ENCODE results near the gene SLC7A7.
"Not testable (repeated sequence)": the region's sequence is repeated elsewhere in the genome, so short reads cannot be mapped to it uniquely, and the experiment has no call there.

SLC7A7 gene

DNA sequence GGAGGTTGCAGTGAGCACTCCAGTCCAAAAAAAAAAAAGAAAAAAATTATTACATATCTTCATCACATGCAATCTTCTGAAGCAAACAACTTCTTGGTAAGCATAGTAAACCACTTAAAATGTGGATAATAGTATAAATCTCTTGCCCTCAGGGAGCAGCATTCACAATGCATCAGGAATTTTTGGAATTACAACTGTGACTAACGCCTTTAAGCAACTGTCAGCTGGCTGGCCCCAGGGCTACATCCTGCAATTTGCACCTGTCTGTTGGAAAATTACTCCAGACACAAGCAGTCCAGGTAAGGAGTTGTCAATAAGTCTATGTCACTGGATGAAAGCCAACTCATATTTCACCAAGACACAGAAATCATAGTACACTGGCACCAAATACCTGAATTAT, 5.5 kb upstream of the SLC7A7 start:
- DNase-seq = no peak

DNA sequence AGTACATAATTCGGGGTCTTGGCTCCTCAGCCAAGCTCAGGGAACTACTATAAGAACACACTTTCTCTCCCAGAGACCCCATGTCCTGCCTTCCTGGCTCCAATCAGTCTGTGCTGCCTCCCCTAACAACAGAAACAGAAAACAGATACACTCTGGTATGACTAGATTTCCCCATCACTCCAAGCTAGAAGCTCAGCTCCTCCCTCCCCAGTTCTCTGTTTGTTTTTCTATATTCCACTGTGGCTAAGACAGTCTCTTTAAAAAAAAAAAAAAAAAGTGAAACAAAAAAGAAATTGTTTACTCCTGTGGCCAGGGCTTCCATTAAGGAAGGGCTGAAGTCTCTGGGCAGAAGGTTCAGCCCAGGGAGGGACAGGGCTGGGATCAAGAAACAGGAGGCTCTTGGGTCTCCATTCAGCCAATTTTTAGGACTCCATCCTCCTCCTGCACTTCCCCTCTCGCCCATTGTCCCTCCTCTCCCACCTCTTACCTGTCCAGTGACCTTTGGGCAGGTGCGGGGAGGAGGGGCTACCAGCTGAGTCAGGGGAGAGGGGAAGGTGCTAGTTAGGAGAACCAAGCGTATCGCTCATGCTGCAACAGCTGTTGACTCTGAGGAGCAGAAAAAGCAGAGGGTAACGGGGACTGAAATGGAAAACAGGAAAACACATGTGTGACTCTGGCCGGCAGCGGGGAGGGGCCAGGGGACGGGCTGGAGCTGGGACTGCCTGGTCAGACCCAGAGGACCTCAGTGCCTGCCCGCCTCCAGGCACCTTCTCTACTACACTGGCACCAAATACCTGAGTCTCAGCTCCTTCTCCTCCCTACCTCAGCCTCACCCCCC, 4.1 kb upstream of the SLC7A7 start:
- DNase-seq = peak in 1 of 2 donors; percentile 14

DNA sequence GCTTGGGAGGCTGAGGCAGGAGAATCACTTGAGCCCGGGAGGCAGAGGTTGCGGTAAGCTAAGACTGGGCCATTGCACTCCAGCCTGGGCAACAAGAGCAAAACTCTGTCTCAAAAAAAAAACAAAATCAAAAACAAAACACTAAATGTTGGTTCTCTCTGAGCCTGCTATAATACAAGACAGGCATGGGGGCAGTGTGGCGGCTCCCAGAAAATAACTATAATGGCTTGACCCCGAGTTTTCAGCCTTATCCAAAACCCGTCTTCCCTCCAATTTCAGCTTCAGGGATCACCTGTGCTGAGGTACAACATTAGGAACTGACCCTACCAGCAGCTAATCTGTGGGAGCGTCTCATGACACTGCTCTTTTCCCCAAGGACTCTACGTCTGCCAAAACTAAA, 862 bp downstream of the SLC7A7 start:
- no peak for DNase-seq

DNA sequence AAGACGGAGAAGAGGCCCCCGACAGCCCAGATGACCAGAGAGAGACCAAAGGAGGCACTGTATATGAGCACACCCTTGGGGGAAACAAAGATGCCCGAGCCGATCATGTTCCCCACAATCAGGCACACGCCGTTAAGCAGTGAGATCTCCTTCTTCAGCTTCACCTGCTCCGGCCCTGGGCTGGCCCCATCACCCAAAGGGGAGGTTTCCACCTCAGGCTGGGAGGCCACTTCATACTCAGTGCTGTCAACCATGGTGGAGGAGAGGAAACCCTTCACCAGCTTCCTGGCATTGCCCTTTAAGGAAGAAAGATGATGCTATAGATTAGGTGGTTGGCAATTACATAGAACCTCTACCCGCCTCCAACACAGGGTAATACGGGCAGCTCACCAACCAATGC, 2.1 kb downstream of the SLC7A7 start:
- no peak for DNase-seq

DNA sequence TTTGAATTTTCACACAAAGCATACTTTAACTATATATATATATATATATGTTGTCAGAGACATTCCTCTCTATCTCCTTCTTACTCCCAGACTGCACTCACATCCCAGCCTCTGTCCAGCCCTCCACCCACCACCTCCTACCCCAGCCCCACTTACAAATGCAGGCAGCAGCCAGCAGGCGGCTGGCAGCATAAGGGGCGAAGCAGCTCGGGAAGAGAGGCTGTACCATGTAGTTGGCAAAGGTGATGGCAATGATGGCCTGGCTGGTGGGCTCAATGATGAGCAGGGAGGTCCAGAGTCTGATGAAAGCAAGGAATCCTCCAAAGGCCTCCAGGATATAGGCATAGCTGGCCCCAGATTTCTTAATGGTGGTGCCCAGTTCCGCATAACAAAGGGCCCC, 2.5 kb downstream of the SLC7A7 start:
- no peak for DNase-seq

DNA sequence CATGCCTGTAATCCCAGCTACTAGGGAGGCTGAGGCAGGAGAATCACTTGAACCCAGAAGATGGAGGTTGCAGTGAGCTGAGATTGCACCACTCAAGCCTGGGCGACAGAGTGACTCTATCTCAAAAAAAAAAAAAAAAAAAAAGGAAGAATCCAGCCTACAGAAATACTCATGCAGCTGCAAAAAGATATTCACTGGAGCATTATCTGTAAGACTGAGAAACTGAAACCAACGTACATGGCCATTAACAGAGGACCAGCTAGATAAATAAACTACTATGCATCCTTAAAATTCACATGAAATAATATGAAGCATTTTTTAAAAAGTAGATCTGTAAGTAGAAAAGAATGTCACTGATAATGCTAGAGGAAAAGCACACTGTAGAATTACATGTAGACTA, 3.5 kb downstream of the SLC7A7 start:
- DNase-seq = no peak

DNA sequence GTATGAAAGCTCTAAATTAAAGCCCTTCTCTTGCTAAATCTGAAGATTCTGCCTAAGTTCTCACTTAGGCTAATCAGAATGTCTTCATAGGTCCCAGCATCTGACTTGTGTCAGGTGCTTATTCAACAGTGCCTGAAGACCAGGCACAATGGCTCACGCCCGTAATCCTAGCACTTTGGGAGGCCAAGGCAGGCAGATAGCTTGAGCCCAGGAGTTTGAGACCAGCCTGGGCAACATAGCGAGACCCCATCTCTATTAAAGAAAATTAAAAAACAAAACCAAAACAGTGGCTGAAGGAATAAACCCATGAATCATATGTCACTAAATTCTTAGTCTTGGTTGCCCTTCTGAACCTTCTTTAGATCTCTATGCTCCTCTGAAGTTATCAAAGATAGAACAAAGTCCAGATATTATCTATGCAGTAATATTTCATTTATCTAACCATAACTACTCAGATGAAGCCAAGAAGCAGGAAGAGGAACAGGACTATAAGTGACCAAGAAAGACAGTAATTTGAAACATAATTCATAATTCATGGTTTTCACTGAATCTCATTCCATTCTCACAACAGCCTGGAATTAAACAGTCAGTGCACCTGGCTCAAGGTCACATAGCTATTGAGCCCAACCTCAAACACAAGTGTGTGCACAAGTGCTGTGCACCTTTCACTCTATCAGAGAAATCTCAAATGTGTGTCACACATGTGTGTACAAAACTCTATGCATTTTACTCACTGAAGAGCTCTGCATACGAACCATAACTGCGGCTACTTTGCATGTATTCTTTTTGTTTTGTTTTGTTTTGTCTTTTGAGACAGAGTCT, 6.6 kb downstream of the SLC7A7 start:
- DNase-seq = no peak

DNA sequence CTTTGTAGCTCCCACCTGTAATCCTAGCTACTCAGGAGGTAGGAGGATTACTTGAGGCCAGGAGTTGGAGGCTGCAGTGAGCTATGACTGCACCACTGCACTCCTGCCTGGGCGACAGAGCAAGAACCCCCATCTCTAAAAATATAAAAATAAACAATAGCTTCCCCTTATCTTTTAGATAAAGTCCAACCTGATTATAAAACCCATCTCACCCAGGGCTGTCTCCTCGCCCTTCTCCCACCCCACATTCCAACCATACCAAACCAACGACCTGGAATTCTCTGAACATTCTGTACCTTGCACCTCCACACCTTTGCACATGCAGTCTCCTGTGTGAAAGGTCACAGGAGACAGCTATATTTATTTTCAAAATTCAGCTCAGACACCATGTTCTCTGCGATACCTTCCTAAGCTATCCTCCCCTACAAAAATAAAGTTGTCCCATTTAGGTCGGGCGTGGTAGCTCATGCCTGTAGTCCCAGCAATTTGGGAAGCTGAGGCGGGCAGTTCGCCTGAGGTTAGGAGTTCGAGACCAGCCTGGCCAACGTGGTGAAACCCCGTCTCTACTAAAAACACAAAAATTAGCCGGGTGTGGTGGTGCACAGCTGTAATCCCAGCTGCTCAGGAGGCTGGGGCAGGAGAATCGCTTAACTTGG, 7.7 kb downstream of the SLC7A7 start:
- no peak for DNase-seq

DNA sequence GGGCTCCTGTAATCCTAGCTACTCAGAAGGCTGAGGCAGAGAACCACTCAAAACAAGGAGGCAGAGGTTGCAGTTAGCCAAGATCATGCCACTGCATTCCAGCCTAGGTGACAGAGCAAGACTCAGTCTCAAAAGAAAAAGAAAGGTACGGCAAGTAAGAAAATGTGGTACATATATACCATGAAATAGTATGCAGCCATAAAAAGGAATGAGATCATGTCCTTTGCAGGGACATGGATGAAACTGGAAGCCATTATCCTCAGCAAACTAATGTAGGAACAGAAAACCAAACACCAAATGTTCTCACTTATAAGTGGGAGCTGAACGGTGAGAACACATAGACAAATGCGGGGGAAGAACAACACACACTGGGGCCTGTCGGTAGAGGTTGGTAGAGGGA, 10.0 kb downstream of the SLC7A7 start:
- DNase-seq = not testable (repeated sequence)

DNA sequence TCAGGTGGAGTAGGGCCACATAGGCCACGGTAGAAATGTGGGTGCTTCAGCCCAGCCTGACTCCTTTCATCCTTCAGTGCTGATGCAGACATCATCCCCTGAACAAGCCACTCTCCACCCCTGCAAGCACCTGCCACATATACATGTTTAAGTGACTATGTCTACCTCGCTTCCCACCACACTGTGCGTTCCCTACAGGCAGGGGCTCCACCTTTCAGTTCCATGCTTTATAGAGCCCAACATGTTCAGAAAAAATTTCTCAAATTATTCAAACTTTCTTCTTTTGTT, 11.6 kb downstream of the SLC7A7 start:
- no peak for DNase-seq

DNA sequence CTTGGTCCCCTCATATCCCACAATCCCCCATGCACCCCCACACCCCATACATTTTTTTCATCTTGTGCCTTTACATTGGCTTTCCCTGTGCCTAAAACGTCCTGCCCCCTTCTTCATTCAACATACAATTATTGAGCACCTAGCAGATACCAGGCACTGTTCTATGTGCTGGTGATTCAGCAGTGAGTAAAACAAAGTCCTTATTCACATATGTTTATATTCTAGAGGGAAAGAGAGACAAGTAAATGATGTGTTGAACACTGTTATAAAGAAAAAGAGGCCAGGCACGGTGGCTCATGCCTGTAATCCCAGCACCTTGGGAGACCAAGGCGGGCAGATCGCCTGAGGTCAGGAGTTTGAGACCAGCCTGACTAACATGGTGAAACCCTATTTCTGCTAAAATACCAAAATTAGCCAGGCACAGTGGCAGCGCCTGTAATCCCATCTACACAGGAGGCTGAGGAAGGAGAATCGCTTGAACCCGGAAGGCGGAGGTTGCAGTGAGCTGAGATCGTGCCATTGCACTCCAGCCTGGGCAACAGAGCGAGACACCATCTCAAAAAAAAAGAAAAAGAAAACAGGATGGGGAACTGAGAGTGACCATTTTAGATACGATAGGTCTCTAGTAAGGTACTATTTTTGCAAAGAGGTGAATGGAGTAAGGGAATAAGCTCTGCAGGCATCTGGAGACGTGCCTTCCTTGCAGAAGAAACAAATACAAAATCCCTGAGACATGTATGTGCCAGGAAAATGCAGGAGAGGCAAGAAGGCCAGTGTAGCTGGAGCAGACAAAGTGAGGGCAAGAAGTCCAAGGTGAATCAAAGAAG, 12.2 kb downstream of the SLC7A7 start:
- DNase-seq = no peak

DNA sequence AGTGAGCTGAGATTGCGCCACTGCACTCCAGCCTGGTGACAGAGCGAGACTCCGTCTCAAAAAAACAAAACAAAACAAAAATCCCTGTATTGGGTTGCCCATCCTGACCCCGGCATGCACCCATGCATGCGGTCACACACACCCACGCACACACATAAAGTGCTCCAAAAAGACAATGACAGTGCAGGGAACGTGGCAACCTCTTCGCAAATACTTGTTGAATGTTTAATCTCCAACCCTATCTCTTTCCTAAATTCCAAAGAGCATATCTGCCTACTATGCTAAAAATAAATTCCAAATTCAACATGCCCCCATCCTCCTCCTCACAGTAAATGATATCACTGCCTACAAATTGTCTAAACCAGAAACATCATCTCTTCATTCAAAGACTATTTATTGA, 13.5 kb downstream of the SLC7A7 start:
- no peak for DNase-seq

DNA sequence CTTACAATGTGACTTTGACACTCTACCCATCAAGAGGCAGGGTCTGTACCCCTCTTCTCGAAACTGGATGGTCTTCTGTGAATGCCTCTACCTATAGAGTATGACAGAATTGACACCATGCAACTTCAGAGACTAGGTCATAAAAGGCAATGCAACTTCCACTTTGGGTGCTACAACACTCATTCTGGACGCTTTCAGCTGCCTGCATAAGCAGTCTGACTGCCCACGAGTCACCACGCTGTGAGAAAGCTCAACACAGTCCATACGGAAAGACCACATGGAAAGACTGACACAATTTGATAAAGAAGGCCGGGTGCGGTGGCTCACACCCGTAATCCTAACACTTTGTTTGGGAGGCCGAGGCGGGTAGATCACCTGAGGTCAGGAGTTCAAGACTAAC, 14.9 kb downstream of the SLC7A7 start:
- no peak for DNase-seq

DNA sequence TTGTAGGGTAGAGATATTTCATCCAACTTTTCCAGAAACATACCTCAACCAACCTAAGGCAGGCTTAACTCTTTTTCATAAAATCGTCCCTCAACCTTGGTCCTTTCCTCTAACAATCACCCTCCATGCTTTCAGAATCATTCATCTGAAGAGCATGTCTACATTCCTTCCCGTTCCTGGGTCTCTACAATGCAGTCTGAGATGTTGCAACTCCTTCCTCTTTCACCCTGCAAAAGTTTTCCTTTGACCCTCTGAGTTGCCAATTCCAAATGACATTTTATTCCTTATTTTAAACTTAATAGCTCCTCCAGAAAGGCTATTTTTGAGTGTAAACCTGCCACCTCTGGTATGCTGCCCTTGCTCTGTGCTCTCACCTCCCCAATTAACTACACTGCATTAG, 16.7 kb downstream of the SLC7A7 start:
- DNase-seq = no peak

DNA sequence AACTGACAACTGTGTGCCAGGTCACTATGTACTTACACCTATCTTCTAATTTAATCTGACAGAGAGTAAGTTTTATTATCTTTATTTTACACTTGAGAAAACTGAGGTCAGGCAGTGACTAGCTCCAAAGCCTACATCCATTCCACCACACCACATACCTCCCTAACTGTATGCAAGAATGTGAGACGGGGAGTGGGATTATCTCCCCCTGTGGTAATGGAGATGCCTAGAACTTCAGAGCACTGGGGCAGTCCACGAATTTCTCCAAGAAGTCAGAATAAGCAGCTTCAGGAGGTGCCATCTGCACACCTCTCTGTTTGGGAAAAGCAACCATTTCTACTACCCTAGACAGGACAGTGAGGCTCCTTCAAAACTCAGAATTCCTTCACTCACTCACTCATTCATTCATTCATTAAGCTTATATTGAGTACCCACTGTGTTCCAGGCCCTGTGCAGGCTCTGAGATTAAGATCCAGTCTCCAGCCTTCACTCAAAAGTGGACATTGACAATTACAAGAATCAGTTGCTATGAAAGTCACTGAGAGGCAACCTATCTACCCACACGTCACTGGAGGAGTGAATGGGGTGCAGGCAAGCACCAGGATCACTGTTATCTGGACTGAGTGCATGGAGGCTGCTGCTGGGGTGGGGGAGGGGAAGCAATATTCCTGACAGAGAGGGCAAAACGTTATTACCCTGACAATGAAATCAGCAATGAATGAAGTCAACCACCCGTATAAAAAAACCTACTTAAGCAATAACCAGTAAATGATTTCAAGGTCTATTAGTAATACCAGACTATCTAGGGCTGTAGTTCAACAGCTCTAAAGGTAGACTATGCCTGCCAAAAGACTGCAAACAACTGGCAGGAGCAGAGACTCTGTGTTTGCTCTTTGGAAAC, 18.0 kb downstream of the SLC7A7 start:
- DNase-seq = no peak

DNA sequence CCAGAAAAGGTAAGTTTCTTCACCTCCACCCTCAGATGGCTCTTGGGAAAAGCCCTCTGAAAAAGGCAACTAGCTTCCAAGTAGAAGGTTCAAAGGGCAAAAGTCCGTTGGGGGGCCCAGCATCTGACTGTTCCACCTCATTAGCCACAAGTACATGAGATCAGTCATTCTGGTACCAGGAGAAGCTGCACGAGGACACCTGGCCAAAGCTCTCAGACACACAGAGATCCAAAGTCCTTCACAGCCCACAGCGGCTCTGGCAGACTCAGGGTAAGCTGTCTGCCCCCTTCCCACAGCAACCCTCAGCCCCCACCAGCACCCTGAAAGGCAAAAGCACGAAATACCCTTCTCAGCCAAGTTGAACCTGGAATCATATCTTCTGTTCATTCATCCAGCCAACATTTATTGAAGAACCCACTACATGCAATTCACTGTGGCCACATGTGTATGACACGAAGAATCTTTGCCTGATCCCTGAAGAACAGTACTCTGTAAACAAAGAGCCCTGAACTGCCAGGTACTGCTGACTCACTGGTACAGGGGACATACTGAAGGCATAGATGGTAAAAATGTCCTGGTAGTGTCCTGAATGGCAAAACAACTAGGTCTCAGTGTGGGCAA, 19.0 kb downstream of the SLC7A7 start:
- no peak for DNase-seq

DNA sequence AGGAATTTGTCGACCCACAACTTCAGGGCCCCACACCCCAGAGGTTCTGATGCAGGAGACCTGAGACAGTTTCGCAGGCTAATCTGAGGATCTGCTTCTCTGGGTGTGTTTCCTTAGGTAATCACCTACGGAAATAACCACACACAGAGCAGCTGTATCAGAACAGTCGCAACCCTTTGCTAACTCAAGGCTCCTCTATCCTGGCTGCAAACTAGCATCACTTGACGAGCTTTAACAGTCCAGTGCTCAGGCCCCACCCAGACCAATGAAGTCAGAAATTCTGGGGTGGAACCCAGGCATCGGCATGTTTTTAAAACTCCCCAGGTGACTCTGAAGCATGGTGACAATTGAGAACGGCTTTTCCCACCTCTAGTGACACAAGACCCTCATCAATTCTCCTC, 20.7 kb downstream of the SLC7A7 start:
- no peak for DNase-seq

DNA sequence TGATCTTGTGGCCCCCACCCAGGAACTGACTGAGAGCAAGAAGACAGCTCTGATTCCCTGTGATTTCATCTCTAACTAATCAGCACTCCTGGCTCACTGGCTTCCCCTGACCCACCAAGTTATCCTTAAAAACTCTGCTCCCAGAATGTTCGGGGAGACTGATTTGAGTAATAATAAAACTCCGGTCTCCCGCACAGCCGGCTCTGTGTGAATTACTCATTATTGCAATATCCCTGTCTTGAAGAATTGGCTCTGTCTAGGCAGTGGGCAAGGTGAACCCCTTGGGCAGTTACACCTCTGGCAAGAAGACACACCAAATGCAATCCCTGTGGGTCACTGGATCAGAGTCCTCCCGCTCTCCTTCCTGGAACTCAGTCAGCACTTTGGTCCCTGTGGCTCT, 21.3 kb downstream of the SLC7A7 start:
- no peak for DNase-seq

DNA sequence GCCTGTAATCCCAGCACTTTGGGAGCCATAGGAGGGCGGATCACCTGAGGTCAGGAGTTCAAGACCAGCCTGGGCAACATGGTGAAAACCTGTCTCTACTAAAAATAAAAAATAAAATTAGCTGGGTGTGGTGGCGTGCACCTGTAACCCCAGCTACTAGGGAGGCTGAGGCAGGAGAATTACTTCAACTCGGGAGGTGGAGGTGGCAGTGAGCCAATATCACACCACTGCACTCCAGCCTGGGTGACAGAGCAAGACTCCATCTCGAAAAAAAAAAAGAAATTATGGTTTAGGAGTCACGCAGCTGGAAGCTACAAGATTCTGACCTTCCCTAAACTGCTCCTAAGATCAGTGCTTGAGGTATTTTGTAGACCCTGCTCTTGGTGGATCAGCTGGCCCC, 21.7 kb downstream of the SLC7A7 start:
- DNase-seq = not testable (repeated sequence)

DNA sequence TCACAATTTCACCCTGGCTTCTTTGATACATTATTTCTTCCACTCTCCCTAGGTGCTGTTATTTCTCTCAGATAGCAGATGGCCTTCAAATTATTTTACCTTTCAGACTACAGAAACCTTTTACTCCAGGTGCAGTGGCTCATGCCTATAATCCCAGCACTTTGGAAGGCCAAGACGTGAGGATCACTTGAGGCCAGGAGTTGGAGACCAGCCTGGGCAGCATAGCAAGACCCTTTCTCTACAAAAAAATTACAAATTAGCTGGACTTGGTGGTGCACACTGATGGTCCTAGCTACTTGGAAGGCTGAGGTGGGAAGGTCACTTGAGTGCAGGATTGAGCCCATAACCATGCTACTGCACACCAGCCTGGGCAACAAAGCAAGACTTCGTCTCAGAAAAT, 23.1 kb downstream of the SLC7A7 start:
- DNase-seq = no peak

DNA sequence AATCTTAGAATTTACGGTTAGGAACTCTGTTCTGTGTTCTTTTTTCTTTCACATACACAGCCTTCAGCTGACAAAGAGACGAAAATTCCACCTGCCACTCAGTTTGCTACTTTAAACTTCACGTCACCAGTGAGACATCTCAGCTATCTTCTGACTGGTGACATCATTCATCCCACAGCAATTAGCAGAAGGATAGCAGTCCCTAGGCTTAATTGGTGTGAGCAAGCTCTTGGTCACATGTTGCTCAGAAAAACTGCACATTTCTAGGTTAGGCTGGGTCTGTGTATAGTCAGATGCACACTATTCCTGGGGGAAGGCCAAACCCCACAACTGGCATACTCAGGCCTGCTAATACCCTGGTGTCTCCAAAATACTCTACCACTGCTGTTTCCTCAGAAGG, 23.9 kb downstream of the SLC7A7 start:
- DNase-seq = no peak

DNA sequence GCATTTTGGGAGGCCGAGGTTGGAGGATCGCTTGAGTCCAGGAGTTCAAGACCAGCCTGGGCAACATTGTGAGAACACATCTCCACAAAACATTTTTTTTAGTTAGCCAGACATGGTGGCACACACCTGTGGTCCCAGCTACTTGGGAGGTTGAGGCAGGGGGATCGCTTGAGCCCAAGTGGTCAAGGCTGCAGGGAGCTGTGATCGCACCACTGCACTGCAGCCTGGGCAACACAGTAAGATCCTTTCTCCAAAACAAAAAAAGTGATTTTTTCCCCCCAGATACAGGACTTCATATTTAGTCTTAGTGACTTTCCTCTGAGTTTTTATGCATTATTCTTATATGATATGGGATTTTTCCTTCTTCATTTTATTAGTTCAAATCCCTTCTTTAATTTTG, 28.6 kb downstream of the SLC7A7 start:
- DNase-seq = no peak
